ENCODE data around the gene LMO1. TPM values are rescaled to one million over a fixed set of nuclear protein-coding genes. Genes with fewer than 3 reads are reported as not detected.

LMO1 gene
- total and polyA plus RNA-seq, 2 of the 13 experiments (the other 11 are each of a cell fraction or from before 2014, with no cell fraction given) = not detected

- DNase-seq (ENCODE audit: low spot score) = no peak
- H3K4me2 ChIP-seq (ENCODE audit: low read depth, low read length) = no peak overlapping the region
These were observed 3.3 kb downstream of the LMO1 start for GRCh38 chr11:8260202-8260966.

DNA sequence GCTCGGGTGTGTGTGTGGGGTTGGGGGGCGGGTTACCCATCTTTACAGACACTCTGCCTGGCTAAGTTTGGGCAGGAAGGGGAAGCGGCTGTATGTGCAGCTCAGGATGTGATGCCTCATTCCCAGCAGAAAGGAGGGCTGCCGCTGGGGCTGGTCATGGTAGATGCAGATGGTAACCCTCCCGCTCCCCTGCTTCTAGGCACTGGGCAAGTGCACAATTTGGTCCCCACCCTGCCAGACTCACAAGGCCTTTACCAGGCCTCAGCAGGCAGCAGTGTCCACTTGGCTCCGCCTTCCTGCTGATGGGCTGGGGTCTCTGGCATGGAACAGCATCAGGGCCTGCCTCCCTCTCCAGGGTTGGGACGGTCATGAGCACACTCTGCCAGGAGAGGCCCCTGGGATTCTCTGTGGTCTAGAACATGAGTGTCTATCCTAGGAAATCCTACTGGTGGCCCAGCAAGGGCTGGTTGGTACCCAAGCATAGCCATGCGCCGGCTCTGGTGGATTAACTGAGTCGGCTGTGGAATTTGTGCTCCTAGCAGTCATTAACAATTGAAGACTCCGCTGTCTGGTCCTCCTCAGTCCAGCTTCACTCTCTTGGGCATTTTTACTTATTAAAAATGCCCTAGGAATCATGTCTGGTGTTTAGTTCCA, 4.2 kb downstream of the LMO1 start:
- no peak for DNase-seq (ENCODE audit: low spot score)
- Histone ChIP-seq H3K4me2 (ENCODE audit: low read depth, low read length) (no peak overlapping the region), H3K79me2 (ENCODE audit: insufficient read depth, low read length) (no peaks in the 10 kb centered on the region), H3K4me3 (replicated peaks in 1 of 3; ENCODE audit: insufficient read depth in 1 of 3, low read depth in 2 of 3, low read length in 3 of 3) (no peak overlapping the region), H3K27ac (ENCODE audit: extremely low read length, insufficient read depth, low read length) (no peak overlapping the region), H3K27me3 (ENCODE audit: control insufficient read depth in 1 of 2, insufficient read depth in 2 of 2, low read length in 2 of 2) (peaks cover 11 to 64% of the 10 kb centered on the region in 2 experiments), H4K20me1 (ENCODE audit: insufficient read depth, low read length) (0 out of 2 replicates have a peak, but pooled peaks cover 2% of the 10 kb centered on the region), H3K36me3 (replicated peaks in 1 of 2; ENCODE audit: control insufficient read depth in 1 of 2, insufficient read depth in 2 of 2, low read length in 2 of 2) (no peaks in the 10 kb centered on the region), H3K9me3 (ENCODE audit: low read length) (no peaks in the 10 kb centered on the region), H3K4me1 (ENCODE audit: insufficient read depth, low read length) (no peaks in the 10 kb centered on the region), H2AFZ (ENCODE audit: low read length) (no peak overlapping the region), H3K9ac (ENCODE audit: insufficient read depth, low read depth, low read length) (no peak overlapping the region)
- in situ Hi-C loops (cut with HindIII; ENCODE audit: extremely low pct_ligation_motif_present, low pct_unique_long_range_greater_than_20kb) (no loop called here), intact Hi-C loops (cut with micrococcal nuclease; ENCODE audit: unreplicated experiment) (no loop called here)
- ATAC-seq = no peak
- TF ChIP-seq, protein P1, sequence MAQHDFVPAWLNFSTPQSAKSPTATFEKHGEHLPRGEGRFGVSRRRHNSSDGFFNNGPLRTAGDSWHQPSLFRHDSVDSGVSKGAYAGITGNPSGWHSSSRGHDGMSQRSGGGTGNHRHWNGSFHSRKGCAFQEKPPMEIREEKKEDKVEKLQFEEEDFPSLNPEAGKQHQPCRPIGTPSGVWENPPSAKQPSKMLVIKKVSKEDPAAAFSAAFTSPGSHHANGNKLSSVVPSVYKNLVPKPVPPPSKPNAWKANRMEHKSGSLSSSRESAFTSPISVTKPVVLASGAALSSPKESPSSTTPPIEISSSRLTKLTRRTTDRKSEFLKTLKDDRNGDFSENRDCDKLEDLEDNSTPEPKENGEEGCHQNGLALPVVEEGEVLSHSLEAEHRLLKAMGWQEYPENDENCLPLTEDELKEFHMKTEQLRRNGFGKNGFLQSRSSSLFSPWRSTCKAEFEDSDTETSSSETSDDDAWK (CRISPR knock-in tag; IDR thresholded peaks at IDR 0.05) = no peak
- no peak for TF ChIP-seq ATF7-NPFF (CRISPR knock-in tag; IDR thresholded peaks at IDR 0.05; ENCODE audit: low read depth)
- TF ChIP-seq ZNF251 (CRISPR knock-in tag; IDR thresholded peaks at IDR 0.05) = no peak
- CTCF ChIA-PET (ENCODE audit: low intra/inter-chr PET ratio, low total read pairs) = no interaction called here
- no peak for FAIRE-seq
- no TSS peak for BruUV-seq (replicated peaks)
- 35% methylated on average over 9 of the region's 11 CpGs for WGBS (ENCODE audit: low lambda C conversion rate)
- POLR2A ChIA-PET = no interaction called here

More at GRCh38 chr11:8260202-8260966, 3.3 kb downstream of the LMO1 start:
- Histone ChIP-seq H4K20me1 (ENCODE audit: insufficient read depth, low read length) (0 out of 2 replicates have a peak, but pooled peaks cover 2% of the 10 kb centered on the region), H3K27me3 (ENCODE audit: control insufficient read depth in 1 of 2, insufficient read depth in 2 of 2, low read length in 2 of 2) (peaks cover 11 to 68% of the 10 kb centered on the region in 2 experiments), H3K36me3 (replicated peaks in 1 of 2; ENCODE audit: control insufficient read depth in 1 of 2, insufficient read depth in 2 of 2, low read length in 2 of 2) (no peaks in the 10 kb centered on the region), H3K9ac (ENCODE audit: insufficient read depth, low read depth, low read length) (no peak overlapping the region), H3K4me1 (ENCODE audit: insufficient read depth, low read length) (no peaks in the 10 kb centered on the region), H3K4me3 (replicated peaks in 1 of 3; ENCODE audit: insufficient read depth in 1 of 3, low read depth in 2 of 3, low read length in 3 of 3) (no peak overlapping the region), H3K79me2 (ENCODE audit: insufficient read depth, low read length) (no peaks in the 10 kb centered on the region), H2AFZ (ENCODE audit: low read length) (no peak overlapping the region), H3K27ac (ENCODE audit: extremely low read length, insufficient read depth, low read length) (no peak overlapping the region), H3K9me3 (ENCODE audit: low read length) (no peaks in the 10 kb centered on the region)
- 8% methylated on average over 18 of the region's 20 CpGs for WGBS (ENCODE audit: low lambda C conversion rate)
- no TSS peak for BruUV-seq (replicated peaks)
- in situ Hi-C loops (cut with HindIII; ENCODE audit: extremely low pct_ligation_motif_present, low pct_unique_long_range_greater_than_20kb) (loop anchor here (5.0 to 10.0 kb wide), 2 partner anchors 33 to 256 kb away; no protein-coding TSS in a partner anchor), intact Hi-C loops (cut with micrococcal nuclease; ENCODE audit: unreplicated experiment) (no loop called here)
- ATAC-seq = no peak
- ChIA-PET POLR2A (no interaction called here), CTCF (ENCODE audit: low intra/inter-chr PET ratio, low total read pairs) (no interaction called here)
- no peak for TF ChIP-seq ZNF572 (CRISPR knock-in tag; IDR thresholded peaks at IDR 0.05)
- no peak for TF ChIP-seq HMG20B (CRISPR knock-in tag; conservative IDR thresholded peaks at IDR 0.05)
- no peak for FAIRE-seq

Data from HepG2 (cell line).